ENCODE results near the gene CDK14. TPM values are rescaled to one million over a fixed set of nuclear protein-coding genes. Genes with fewer than 3 reads are reported as not detected.
"Not testable (repeated sequence)": the region's sequence is repeated elsewhere in the genome, so short reads cannot be mapped to it uniquely, and the experiment has no call there.

The CDK14 gene
- total RNA-seq, 1 donor from 2014 or later, result 77.9 TPM

- DNase-seq (ENCODE audit: low spot score in 2 of 2) (no peak), FAIRE-seq (no peak)
Observed at GRCh38 chr7:90747516-90747915, 151.4 kb downstream of the CDK14 start.

DNA sequence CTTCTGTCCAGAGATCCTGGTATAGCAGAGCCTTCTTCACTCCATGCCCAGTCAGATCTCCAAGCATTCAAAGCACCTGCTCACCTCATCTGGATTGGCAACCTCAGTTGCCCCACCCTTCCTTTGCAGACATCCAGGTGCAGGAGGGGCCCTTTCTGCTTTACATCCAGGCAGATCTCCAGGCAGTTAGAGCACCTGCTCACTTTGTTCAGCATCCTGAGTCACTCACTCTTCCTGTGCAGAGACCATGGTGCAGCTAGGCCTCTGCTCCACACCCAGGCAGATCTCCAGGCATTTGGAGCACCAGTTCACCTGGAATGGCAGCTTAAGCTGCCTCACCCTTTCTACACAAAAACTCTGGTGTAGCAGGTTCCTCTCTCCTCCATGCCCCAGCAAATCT, 153.1 kb downstream of the CDK14 start:
- no peak for DNase-seq (ENCODE audit: low spot score in 2 of 2)
- FAIRE-seq, result no peak

- DNase-seq (ENCODE audit: low spot score in 2 of 2) (no peak), FAIRE-seq (no peak)
Observed at GRCh38 chr7:90749774-90750173, 153.7 kb downstream of the CDK14 start.

DNA sequence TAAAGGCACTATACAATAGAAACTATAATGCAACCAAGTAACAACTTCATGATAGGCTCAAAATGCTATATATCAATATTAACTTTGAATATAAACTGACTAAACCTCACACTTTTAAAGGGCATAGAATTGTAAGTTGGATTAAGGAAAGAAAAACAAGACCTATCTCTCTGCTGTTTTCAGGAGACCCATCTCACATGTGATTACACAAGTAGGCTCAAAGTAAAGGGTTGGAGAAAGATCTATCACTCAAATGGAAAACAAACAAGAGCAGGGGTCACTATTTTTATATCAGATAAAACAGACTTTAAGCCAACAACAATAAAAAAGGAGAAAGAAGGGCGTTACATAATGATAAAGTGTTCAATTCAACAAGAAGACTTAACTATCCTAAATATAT, 155.5 kb downstream of the CDK14 start:
- FAIRE-seq, result no peak
- DNase-seq (ENCODE audit: low spot score in 2 of 2), result no peak

- DNase-seq (ENCODE audit: low spot score in 2 of 2), result no peak
- no peak for FAIRE-seq
Observed at GRCh38 chr7:90752051-90752450, 155.9 kb downstream of the CDK14 start.

- DNase-seq (ENCODE audit: low spot score in 2 of 2) (no peak), FAIRE-seq (no peak)
Observed at GRCh38 chr7:90755041-90755440, 158.9 kb downstream of the CDK14 start.

DNA sequence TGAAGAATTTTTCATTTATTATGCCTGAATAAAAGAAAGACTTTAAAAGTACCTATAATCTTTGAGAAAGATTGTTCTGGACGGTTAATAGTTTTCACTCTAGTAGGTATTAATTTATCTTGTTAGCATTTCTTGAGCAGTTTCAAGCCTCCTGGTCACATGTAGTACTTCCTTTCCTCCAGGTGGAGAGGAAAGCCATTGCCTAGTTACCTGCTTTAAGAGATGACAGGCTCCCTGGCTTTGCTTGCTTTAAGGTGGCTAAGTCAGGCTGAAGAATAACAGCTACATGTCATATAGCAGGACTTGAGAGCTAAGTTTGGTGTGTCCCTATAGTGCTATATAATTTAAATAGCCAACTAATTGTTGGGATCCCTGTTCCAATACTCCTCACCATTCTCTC, 160.2 kb downstream of the CDK14 start:
- FAIRE-seq, result no peak

DNA sequence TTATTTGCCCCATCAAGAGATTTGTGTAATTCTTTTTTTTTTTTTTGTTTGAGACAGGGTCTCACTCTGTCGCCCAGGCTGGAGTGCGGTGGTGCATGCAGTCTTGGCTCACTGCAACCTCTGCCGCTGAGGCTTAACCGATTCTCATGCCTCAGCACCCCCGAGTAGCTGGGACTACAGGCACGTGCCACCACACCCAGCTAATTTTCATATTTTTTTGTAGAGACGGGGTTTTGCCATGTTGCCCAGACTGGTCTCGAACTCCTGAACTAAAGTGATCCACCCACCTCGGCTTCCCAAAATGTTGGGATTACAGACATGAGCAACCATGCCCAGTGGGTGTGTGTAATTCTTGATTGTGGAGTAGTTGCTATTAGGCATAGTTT, 161.4 kb downstream of the CDK14 start:
- DNase-seq (ENCODE audit: low spot score in 2 of 2); FAIRE-seq: not testable (repeated sequence)

More for the DNA sequence above, 160.2 kb downstream of the CDK14 start:
- DNase-seq (ENCODE audit: low spot score in 2 of 2), result no peak

DNA sequence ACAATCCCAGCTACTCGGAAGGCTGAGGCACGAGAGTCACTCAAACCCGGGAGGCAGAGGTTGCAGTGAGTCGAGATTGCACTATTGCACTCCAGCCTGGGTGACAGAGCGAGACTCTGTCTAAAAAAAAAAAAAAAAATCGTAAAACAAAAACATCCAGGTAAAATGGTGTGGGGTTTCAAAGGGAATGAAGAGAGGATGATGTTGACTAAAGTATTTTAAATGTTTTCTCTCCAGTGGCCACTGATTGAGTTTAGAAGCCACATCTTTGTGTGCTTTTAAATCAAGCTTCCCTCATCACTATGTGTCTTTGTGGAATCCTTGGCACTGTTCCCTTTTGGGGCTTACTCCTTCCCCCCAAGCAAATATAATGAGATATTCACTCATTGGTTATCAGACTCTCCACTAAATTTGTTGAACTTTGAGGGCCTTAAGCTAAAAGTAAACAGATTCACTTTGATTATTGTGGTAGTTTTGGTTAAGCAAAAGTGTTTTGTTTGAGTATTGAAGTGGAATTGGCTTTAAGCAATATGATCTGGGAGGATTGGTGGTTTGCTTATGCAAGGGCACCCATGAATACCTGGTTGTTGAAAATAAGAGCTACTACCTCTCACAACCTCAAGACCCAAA, 162.9 kb downstream of the CDK14 start:
- FAIRE-seq (no peak), DNase-seq (ENCODE audit: low spot score in 2 of 2) (no peak)

- no peak for DNase-seq (ENCODE audit: low spot score in 2 of 2)
- no peak for FAIRE-seq
Observed at GRCh38 chr7:90759710-90760109, 163.6 kb downstream of the CDK14 start.

GRCh38 chr7:90760892-90761291, 164.8 kb downstream of the CDK14 start:
- FAIRE-seq (no peak), DNase-seq (ENCODE audit: low spot score in 2 of 2) (no peak)

- FAIRE-seq, result no peak
- no peak for DNase-seq (ENCODE audit: low spot score in 2 of 2)
Observed at GRCh38 chr7:90761584-90761983, 165.5 kb downstream of the CDK14 start.

DNA sequence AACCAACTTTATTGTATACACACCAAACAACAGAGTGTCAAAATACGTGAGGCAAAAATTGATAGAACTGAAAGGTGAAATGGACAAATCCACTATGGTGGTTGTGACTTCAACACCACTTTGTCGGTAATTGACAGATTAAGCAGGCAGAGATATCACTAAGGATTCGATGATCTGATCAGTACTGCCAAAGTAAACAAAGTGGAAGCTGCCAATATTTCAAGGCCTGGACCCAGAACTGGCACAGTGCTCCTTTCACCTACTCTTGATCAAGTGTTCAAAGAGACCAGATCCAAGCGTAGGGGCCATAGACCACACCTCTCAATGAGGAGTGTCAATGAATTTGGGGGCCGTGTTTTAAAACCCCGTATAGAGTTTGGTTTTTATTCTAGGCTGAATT, 167.0 kb downstream of the CDK14 start:
- FAIRE-seq, result no peak
- no peak for DNase-seq (ENCODE audit: low spot score in 2 of 2)

GRCh38 chr7:90764848-90765570, 168.9 kb downstream of the CDK14 start:
- no peak for DNase-seq (ENCODE audit: low spot score in 2 of 2)
- FAIRE-seq, result no peak

- FAIRE-seq, result no peak
- no peak for DNase-seq (ENCODE audit: low spot score in 2 of 2)
Observed at GRCh38 chr7:90766814-90767564, 170.9 kb downstream of the CDK14 start.

DNA sequence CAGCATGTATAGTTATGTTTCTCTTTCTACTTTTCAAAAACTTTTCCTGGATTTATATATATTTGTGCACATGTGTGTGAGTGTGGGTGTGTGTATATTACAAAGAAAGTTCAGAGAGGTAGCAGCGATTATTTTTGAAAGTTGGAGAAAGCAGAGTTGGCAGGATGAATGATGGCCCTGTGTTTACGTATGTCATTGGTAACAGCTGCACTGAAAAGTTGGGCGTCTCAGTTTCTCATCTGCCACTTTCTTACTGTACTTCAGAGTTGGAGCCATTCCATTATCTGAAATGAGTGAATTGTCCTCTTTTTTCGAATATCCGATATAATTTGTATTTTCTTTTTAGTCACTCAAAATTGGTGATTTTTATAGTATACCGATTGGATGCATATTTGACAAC, 172.2 kb downstream of the CDK14 start:
- DNase-seq (ENCODE audit: low spot score in 2 of 2) (no peak), FAIRE-seq (no peak)

DNA sequence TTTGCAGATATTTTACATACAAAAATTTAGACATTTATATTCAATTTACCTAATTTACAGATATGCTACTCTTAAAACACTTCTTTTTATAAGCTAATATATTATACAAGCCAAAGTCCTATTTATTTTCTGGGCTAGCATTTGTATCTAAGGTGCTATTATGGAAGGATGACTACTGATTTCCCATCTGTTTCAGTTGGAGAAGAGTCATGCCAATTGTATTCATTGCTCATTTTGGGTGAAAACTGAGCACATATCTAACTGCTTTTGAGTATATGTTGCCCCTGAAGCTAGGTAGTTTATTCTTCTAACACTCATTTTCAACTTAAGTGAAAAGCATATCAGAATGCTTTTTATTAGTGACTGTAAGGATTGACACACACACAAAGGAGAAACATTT, 172.9 kb downstream of the CDK14 start:
- no peak for DNase-seq (ENCODE audit: low spot score in 2 of 2)
- FAIRE-seq, result no peak

- FAIRE-seq; DNase-seq (ENCODE audit: low spot score in 2 of 2): not testable (repeated sequence)
Observed at GRCh38 chr7:90769566-90769965, 173.4 kb downstream of the CDK14 start.

DNA sequence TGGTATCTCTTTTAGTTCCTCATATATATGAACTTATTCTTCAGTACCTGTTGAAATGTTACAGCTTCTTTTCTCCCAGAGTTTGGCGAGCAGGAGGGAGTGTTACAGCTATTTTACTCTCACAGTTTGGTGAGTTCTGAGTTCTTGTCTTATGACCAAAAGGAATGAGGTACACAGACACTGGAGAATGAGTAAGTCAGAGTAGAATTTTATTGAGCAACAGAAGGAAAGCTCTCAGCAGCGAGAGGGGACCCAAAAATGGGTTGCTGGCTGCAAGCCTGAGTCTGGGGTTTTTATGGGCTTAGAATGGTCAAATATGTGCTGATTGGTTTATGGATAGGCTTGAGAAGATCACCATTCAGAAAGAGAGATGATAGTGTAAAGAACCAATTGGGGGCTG, 175.2 kb downstream of the CDK14 start:
- DNase-seq (ENCODE audit: low spot score in 2 of 2) (no peak), FAIRE-seq (no peak)

DNA sequence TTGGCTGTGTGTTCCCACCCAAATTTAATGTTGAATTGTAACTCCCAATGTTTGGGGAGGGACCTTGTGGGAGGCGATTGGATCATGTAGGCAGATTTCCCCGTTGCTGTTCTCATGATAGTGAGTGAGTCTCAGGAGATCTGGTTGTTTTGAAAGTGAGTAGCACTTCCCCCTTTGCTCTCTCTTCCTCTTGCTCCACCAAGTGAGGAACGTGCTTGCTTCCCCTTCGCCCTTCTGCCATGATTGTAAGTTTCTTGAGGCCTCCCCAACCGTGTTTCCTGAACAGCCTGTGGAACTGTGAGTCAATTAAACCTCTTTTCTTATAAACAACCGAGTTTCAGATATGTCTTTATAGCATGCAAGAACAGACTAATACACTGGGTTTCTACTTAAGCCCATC, 176.3 kb downstream of the CDK14 start:
- FAIRE-seq (no peak), DNase-seq (ENCODE audit: low spot score in 2 of 2) (no peak)

DNA sequence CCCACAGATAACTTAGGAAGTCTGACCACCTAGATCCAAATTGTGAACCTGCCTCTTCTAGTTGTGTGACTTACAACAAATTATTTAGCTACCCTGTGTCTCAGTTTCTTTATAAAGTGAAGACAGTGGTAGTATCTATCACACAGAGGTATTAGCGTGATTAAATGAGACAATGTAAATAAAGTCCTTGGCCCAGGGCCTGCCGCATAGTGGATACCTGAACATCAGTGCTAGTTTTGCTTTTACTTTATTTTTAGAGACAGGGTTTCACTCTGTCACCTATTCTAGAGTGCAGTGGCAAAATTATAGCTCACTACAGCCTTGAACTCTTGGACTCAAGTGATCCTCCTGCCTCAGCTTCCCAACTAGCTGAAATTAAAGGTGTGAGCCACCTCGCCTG, 177.1 kb downstream of the CDK14 start:
- FAIRE-seq (no peak), DNase-seq (ENCODE audit: low spot score in 2 of 2) (no peak)

- no peak for FAIRE-seq
- DNase-seq (ENCODE audit: low spot score in 2 of 2), result no peak
Observed at GRCh38 chr7:90774706-90775105, 178.6 kb downstream of the CDK14 start.
